Stomach (tissue), 4 donors: ENCODE data around the gene HOXC11.

Experiments
- EP300 ChIP-seq: sonication (generic); formaldehyde crosslinking; IDR thresholded peaks from one replicate; pipeline ENCODE4 v1.6.1; 2017; ENCODE audit warnings: antibody characterized with exemption
- TF ChIP-seq, protein P1 (sequence below), 7 experiments: fragments of 450-650 bp in 4 of 7; fragments of 200-600 bp in 3 of 7; sonication (generic) in 3 of 7; IDR thresholded peaks; one replicate each; pipeline ENCODE4 v1.5.1; 2016 to 2019; ENCODE audit warnings: antibody characterized with exemption in 7 of 7, control low read depth in 2 of 7, mild to moderate bottlenecking in 1 of 7

DNA sequence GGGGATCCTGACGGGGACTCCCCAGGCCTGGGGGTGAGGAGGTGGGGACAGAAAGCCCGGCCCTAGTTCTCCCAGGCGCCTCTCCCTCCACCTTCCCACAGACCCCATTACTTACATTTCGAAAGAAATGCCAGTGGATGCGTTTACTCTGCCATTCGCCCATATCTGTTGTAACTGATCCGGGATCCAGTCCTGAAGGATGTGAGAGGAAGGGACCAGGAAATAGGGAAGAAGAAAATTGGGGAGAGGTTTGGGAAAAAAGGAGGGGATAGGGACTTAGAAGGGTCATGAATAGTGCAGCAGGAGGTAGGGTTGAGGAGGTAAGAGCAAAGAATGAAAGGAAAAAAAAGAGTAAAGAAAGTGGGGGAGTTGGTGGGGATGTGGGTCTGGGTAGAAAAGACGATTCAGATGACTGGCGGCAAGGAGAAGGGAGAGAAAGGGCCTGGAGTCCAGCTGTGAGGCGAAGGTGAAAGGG lies 17.1 kb upstream of the HOXC11 start:
- TF ChIP-seq, protein P1, sequence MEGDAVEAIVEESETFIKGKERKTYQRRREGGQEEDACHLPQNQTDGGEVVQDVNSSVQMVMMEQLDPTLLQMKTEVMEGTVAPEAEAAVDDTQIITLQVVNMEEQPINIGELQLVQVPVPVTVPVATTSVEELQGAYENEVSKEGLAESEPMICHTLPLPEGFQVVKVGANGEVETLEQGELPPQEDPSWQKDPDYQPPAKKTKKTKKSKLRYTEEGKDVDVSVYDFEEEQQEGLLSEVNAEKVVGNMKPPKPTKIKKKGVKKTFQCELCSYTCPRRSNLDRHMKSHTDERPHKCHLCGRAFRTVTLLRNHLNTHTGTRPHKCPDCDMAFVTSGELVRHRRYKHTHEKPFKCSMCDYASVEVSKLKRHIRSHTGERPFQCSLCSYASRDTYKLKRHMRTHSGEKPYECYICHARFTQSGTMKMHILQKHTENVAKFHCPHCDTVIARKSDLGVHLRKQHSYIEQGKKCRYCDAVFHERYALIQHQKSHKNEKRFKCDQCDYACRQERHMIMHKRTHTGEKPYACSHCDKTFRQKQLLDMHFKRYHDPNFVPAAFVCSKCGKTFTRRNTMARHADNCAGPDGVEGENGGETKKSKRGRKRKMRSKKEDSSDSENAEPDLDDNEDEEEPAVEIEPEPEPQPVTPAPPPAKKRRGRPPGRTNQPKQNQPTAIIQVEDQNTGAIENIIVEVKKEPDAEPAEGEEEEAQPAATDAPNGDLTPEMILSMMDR (IDR thresholded peaks at IDR 0.05): no peak
- no peak for TF ChIP-seq EP300
